Endodermal cell (in vitro differentiated cells): ENCODE measurements around the gene ME3. TPM values are rescaled to one million over a fixed set of nuclear protein-coding genes. Genes with fewer than 3 reads are reported as not detected.

Experiments used
- DNase-seq: peaks from one replicate; pipeline ENCODE4 v3.0.0-alpha.2; 2017
- H3K27ac ChIP-seq: 2 replicates; pipeline ENCODE4 v1.5.1; 2013; ENCODE audit warnings: mild to moderate bottlenecking, low read depth, low read length, moderate library complexity
- H3K27me3 ChIP-seq: 2 replicates; pipeline ENCODE4 v1.6.1; 2013; ENCODE audit warnings: mild to moderate bottlenecking, low read length, moderate library complexity; ENCODE audit not compliant: insufficient read depth, control insufficient read depth, poor library complexity, severe bottlenecking
- H3K36me3 ChIP-seq: 2 replicates; pipeline ENCODE4 v1.7.0; 2013; ENCODE audit warnings: mild to moderate bottlenecking, low read length, moderate library complexity; ENCODE audit not compliant: control insufficient read depth, insufficient read depth
- H3K4me1 ChIP-seq: one replicate; pipeline ENCODE4 v1.7.0; 2013; ENCODE audit warnings: low read length; ENCODE audit not compliant: control insufficient read depth, insufficient read depth
- H3K4me3 ChIP-seq: 2 replicates; pipeline ENCODE4 v1.5.1; 2013; ENCODE audit warnings: mild to moderate bottlenecking, low read length, moderate library complexity
- H3K9ac ChIP-seq: 2 replicates; pipeline ENCODE4 v1.6.1; 2013; ENCODE audit warnings: mild to moderate bottlenecking, low read length, moderate library complexity; ENCODE audit not compliant: poor library complexity, severe bottlenecking; ENCODE audit errors: extremely low read depth
- H3K9me3 ChIP-seq: 2 replicates; pipeline ENCODE4 v1.6.1; 2013; ENCODE audit warnings: mild to moderate bottlenecking, low read length, moderate library complexity; ENCODE audit not compliant: control insufficient read depth
- H3K27ac Mint-ChIP-seq: 2 replicates; pipeline ENCODE4 v1.8.0; 2020; ENCODE audit warnings: mixed read lengths
- H3K27me3 Mint-ChIP-seq: 2 replicates; pipeline ENCODE4 v1.8.0; 2021; ENCODE audit warnings: mild to moderate bottlenecking, mixed read lengths; ENCODE audit not compliant: insufficient read depth
- H3K36me3 Mint-ChIP-seq: 2 replicates; pipeline ENCODE4 v1.8.0; 2020; ENCODE audit warnings: low read depth, mixed read lengths
- H3K4me1 Mint-ChIP-seq: 2 replicates; pipeline ENCODE4 v1.8.0; 2020; ENCODE audit warnings: mixed read lengths
- H3K4me3 Mint-ChIP-seq: 2 replicates; pipeline ENCODE4 v1.8.0; 2020; ENCODE audit warnings: mild to moderate bottlenecking, moderate library complexity, mixed read lengths
- H3K9me3 Mint-ChIP-seq: 2 replicates; pipeline ENCODE4 v1.8.0; 2020; ENCODE audit warnings: mild to moderate bottlenecking, mixed read lengths
- WGBS, 2 experiments: methylation state at CpG; one replicate each; pipeline versions ENCODE4 v1.1.5 to v1.1.7; 2013; ENCODE audit warnings: missing lambda C conversion rate in 2 of 2, mixed read lengths in 1 of 2; ENCODE audit not compliant: insufficient coverage in 1 of 2, insufficient read length in 1 of 2; 5-methylcytosine and 5-hydroxymethylcytosine counted together
- total RNA-seq, 2 donors: library from RNA; stranded (reverse); fragmentation: NEBNext Ultra II Directional in 1 of 2; extraction: Animal tissue kit (Norgen Biotek cat#: 25700) in 1 of 2; gene quantifications; 2 replicates in 1 of 2; 3 replicates in 1 of 2; pipeline ENCODE4 v1.2.1, GENCODE V29; 2021
- TF ChIP-seq, protein P1 (sequence below): fragments of 200-600 bp; sonication (generic); conservative IDR thresholded peaks from 2 replicates; pipeline ENCODE4 v1.5.0; 2021; ENCODE audit warnings: antibody characterized with exemption, mild to moderate bottlenecking

ME3 gene
- total RNA-seq, 2 donors from 2014 or later, result 1.2 to 1.3 TPM

DNA sequence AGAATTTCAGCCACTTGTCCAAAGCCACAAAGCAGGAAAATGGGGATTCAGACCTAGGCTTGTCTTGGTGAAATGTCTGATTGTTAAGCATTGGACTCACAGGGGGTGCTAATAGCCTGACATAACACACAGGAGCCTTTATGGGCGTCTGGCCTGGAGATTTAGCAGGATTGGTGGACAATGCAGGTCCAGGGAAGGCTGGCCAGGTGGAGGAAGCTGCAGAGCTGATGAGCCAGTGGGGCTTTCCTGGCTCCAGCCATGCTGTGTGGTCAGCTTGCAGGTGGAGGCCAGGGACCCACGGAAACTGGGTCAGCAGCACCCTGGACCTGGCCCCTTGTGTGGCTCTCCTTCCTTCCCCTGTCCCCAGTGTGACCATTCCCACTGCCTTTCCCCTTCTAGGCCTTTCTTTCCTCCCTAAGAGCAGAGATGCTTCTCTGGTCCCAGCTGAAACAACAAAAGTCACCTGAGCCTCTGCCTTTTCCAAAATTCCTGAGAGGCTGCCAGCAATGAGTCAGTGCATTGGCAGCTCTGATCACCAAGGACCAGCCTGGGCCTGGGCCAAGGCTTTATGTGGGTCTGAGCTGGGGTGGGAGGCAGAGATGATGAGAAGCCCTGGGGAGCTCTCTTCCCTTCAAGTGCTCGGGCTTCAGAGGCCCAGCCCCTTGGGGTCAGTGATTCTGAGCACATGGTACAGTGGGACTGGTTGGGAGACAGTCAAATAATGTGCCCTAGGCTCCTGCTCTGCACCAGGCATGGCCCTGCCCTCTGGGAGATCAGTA, 212.5 kb downstream of the ME3 start:
- peak; percentile 80 for DNase-seq
- H3K27me3 ChIP-seq, result no peaks in the 10 kb centered on the region
- TF ChIP-seq, protein P1, sequence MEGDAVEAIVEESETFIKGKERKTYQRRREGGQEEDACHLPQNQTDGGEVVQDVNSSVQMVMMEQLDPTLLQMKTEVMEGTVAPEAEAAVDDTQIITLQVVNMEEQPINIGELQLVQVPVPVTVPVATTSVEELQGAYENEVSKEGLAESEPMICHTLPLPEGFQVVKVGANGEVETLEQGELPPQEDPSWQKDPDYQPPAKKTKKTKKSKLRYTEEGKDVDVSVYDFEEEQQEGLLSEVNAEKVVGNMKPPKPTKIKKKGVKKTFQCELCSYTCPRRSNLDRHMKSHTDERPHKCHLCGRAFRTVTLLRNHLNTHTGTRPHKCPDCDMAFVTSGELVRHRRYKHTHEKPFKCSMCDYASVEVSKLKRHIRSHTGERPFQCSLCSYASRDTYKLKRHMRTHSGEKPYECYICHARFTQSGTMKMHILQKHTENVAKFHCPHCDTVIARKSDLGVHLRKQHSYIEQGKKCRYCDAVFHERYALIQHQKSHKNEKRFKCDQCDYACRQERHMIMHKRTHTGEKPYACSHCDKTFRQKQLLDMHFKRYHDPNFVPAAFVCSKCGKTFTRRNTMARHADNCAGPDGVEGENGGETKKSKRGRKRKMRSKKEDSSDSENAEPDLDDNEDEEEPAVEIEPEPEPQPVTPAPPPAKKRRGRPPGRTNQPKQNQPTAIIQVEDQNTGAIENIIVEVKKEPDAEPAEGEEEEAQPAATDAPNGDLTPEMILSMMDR, result no peak
- H3K9me3 ChIP-seq, result no peaks in the 10 kb centered on the region
- H3K4me3 Mint-ChIP-seq, result no peak overlapping the region
- no peak overlapping the region for H3K27ac Mint-ChIP-seq
- peaks cover 34% of the 10 kb centered on the region for H3K36me3 ChIP-seq
- H3K4me1 Mint-ChIP-seq, result peaks cover 15% of the 10 kb centered on the region
- no peaks in the 10 kb centered on the region for H3K4me1 ChIP-seq
- 67 to 79% methylated on average over 1 to 3 of the region's 3 CpGs for WGBS, 2 experiments
- H3K9ac ChIP-seq, result no peak overlapping the region
- peaks cover 28% of the 10 kb centered on the region for H3K36me3 Mint-ChIP-seq
- H3K4me3 ChIP-seq, result no peak overlapping the region
- no peaks in the 10 kb centered on the region for H3K9me3 Mint-ChIP-seq
- no peak overlapping the region for H3K27ac ChIP-seq
- no peaks in the 10 kb centered on the region for H3K27me3 Mint-ChIP-seq

- Histone ChIP-seq H3K27me3 (no peaks in the 10 kb centered on the region), H3K4me1 (no peaks in the 10 kb centered on the region), H3K27ac (no peak overlapping the region), H3K4me3 (no peak overlapping the region), H3K9me3 (no peaks in the 10 kb centered on the region), H3K36me3 (peaks cover 34% of the 10 kb centered on the region), H3K9ac (no peak overlapping the region)
- no peak for DNase-seq
- peaks cover 19% of the 10 kb centered on the region for H3K36me3 Mint-ChIP-seq
- TF ChIP-seq, protein P1, result no peak
- no peak overlapping the region for H3K27ac Mint-ChIP-seq
- no peaks in the 10 kb centered on the region for H3K9me3 Mint-ChIP-seq
- no peak overlapping the region for H3K4me3 Mint-ChIP-seq
- WGBS, 2 experiments, result 100% methylated on average over 1 of the region's 1 CpG
- H3K27me3 Mint-ChIP-seq, result no peaks in the 10 kb centered on the region
- H3K4me1 Mint-ChIP-seq, result peaks cover 15% of the 10 kb centered on the region
Measured at GRCh38 chr11:86459002-86459385, 213.4 kb downstream of the ME3 start.

- Mint-ChIP-seq H3K36me3 (peaks cover 16% of the 10 kb centered on the region), H3K27me3 (no peaks in the 10 kb centered on the region), H3K4me3 (no peak overlapping the region), H3K9me3 (no peaks in the 10 kb centered on the region), H3K27ac (no peak overlapping the region), H3K4me1 (peaks cover 15% of the 10 kb centered on the region)
- H3K9ac ChIP-seq, result no peak overlapping the region
- no peak for DNase-seq
- H3K9me3 ChIP-seq, result no peaks in the 10 kb centered on the region
- no peaks in the 10 kb centered on the region for H3K4me1 ChIP-seq
- 79 to 84% methylated on average over 5 of the region's 5 CpGs for WGBS, 2 experiments
- H3K4me3 ChIP-seq, result no peak overlapping the region
- TF ChIP-seq, protein P1, result no peak
- H3K27ac ChIP-seq, result no peak overlapping the region
- H3K27me3 ChIP-seq, result no peaks in the 10 kb centered on the region
- peaks cover 33% of the 10 kb centered on the region for H3K36me3 ChIP-seq
Measured at GRCh38 chr11:86458294-86459001, 214.0 kb downstream of the ME3 start.
